Inflammatory macrophage treated with lipopolysaccharide for 4 hours (primary cell): ENCODE measurements around the gene CP.
"Not testable (repeated sequence)": the region's sequence is repeated elsewhere in the genome, so short reads cannot be mapped to it uniquely, and the experiment has no call there.

Source experiments
- DNase-seq: peaks from one replicate; pipeline ENCODE4 v3.0.0-alpha.2; 2020

The CP gene

GRCh38 chr3:149226776-149227175 lies 5.1 kb upstream of the CP start:
- DNase-seq: no peak

GRCh38 chr3:149224736-149225594 lies 3.3 kb upstream of the CP start:
- DNase-seq: peak; percentile 99

GRCh38 chr3:149223461-149223820 lies 1.8 kb upstream of the CP start:
- DNase-seq: no peak

GRCh38 chr3:149219380-149220121 lies 2.1 kb downstream of the CP start:
- DNase-seq: not testable (repeated sequence)

GRCh38 chr3:149217347-149217746 lies 4.3 kb downstream of the CP start:
- DNase-seq: no peak

GRCh38 chr3:149216193-149216869 lies 5.3 kb downstream of the CP start:
- DNase-seq: no peak

GRCh38 chr3:149215515-149215914 lies 6.1 kb downstream of the CP start:
- DNase-seq: no peak

- no peak for DNase-seq
Observed at GRCh38 chr3:149214702-149215101, 6.9 kb downstream of the CP start.

- DNase-seq: no peak
Observed at GRCh38 chr3:149212386-149212785, 9.2 kb downstream of the CP start.

GRCh38 chr3:149209431-149209830 lies 12.2 kb downstream of the CP start:
- no peak for DNase-seq

- no peak for DNase-seq
Observed at GRCh38 chr3:149207475-149207874, 14.2 kb downstream of the CP start.

GRCh38 chr3:149204390-149204991 lies 17.1 kb downstream of the CP start:
- no peak for DNase-seq

- DNase-seq: peak; percentile 39
Observed at GRCh38 chr3:149203758-149204157, 17.9 kb downstream of the CP start.

- DNase-seq: no peak
Observed at GRCh38 chr3:149199474-149199873, 22.2 kb downstream of the CP start.

GRCh38 chr3:149198611-149199010 lies 23.0 kb downstream of the CP start:
- DNase-seq: no peak

GRCh38 chr3:149197669-149198068 lies 24.0 kb downstream of the CP start:
- DNase-seq: no peak

GRCh38 chr3:149196805-149197592 lies 24.6 kb downstream of the CP start:
- not testable (repeated sequence) for DNase-seq

- DNase-seq: no peak
Observed at GRCh38 chr3:149195221-149195620, 26.4 kb downstream of the CP start.

- DNase-seq: no peak
Observed at GRCh38 chr3:149188494-149188893, 33.1 kb downstream of the CP start.

GRCh38 chr3:149186721-149187120 lies 34.9 kb downstream of the CP start:
- DNase-seq: no peak

- DNase-seq: no peak
Observed at GRCh38 chr3:149186219-149186618, 35.4 kb downstream of the CP start.

- no peak for DNase-seq
Observed at GRCh38 chr3:149181182-149181581, 40.4 kb downstream of the CP start.
